Inflammatory macrophage treated with lipopolysaccharide for 1 hour (primary cell): ENCODE results near the gene TSPEAR.
"Not testable (repeated sequence)": the region's sequence is repeated elsewhere in the genome, so short reads cannot be mapped to it uniquely, and the experiment has no call there.

ENCODE experiments used
- DNase-seq, 2 donors: peaks; one replicate each; pipeline ENCODE4 v3.0.0-alpha.2; 2020 to 2022

The TSPEAR gene

GRCh38 chr21:44701541-44701940, 9.8 kb downstream of the TSPEAR start:
- DNase-seq, result no peak

- no peak for DNase-seq
These were observed 10.4 kb downstream of the TSPEAR start for GRCh38 chr21:44701023-44701400.

DNA sequence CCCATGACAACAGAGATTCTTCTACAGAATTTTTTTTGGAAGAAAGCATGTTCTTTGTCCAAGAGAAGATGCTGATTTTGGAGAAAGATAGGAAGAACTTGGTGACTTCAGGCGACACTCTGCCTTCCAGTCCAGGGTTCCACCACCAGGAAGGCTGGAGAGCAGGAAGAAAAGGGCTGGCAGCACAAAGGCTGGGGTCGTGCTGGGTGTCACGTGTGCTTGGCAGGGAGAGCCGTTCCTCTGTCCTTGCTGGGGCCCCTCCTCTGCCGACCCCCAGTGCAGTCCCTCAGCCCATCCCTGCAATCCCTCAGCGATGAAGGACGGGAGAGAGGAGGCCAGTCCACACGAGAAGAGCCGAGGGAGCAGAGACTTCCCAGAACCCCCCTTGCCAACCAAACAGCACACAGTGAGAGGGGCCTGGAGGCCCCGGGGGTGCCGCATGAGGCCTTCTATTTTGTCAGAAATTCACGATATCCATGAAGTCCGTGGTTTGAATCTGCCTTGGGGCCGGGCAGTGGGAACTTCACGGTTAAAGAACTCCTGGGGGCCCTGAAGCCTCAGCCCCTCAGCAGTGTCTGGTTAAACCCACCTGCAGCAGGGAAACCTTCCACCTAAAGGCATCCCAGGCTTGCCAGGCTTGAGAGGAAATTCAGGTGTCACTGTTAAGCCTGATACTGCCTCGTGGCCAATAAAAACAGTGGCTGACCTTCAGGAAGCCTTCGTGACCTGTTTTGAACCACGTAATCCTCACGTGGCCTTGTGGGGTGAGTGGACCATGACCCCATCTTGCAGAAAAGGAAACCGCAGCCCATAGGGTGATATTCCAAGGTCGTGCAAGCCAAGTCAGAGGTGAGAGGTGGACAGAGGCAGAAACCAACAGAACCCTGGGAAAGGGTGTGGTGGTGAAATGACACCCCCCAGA, 11.0 kb downstream of the TSPEAR start:
- no peak for DNase-seq

- DNase-seq, result no peak
These were observed 11.8 kb downstream of the TSPEAR start for GRCh38 chr21:44699502-44700001.

GRCh38 chr21:44697811-44698734, 13.3 kb downstream of the TSPEAR start:
- no peak for DNase-seq

DNA sequence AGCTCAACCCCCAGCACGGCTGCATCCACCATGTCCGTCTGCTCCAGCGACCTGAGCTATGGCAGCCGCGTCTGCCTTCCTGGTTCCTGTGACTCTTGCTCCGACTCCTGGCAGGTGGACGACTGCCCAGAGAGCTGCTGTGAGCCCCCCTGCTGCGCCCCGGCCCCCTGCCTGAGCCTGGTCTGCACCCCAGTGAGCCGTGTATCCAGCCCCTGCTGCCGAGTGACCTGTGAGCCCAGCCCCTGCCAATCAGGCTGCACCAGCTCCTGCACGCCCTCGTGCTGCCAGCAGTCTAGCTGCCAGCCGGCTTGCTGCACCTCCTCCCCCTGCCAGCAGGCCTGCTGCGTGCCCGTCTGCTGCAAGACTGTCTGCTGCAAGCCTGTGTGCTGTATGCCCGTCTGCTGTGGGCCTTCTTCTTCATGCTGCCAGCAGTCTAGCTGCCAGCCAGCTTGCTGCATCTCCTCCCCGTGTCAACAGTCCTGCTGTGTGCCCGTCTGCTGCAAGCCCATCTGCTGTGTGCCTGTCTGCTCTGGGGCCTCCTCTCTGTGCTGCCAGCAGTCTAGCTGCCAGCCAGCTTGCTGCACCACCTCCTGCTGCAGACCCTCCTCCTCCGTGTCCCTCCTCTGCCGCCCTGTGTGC, 14.1 kb downstream of the TSPEAR start, which contains the start of gene KRTAP10-12:
Gene KRTAP10-12, plus strand, starts transcription at position 1 of the 639 bp plus-strand sequence. Its CDS starts 30 bp downstream, at position 31.
- not testable (repeated sequence) for DNase-seq

DNA sequence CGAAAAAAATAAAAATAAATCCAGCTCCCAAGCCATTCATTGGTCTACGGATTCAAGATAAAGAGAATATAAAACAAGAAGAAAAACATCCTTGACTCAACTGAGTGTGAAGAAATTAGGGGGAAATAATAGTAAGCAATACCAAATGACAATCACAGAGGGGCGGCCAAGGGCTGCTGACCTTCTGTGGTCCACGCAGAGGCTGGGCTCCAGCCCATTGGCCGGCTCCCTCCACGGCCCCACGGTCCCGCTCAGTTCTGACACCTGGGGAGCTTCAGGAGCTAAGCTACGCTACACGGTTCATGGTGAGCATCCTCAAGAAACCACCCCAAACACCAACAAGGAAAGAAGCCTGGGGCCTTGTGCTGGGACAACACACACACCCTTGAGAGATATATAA, 14.8 kb downstream of the TSPEAR start:
- no peak for DNase-seq

DNA sequence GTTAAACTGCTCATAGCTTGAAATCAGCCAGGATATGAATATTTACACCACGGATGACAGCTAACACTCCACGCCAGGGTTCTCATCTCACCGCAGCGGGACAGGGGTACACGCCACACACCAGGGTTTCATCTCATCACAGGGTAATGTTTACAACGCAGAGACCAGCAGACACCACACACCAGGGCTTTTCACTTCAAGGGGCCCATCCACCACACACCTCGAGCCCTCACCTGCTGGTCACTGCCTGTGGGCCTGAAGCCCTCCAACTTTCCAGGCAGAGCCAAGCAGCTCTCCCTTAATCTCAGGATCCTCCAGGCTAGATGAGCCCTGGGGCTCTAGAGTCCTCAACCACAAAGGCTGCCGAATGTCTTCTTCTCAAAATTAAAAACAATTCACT, 15.7 kb downstream of the TSPEAR start:
- DNase-seq, result no peak

- no peak for DNase-seq
These were observed 16.2 kb downstream of the TSPEAR start for GRCh38 chr21:44695184-44695583.

DNA sequence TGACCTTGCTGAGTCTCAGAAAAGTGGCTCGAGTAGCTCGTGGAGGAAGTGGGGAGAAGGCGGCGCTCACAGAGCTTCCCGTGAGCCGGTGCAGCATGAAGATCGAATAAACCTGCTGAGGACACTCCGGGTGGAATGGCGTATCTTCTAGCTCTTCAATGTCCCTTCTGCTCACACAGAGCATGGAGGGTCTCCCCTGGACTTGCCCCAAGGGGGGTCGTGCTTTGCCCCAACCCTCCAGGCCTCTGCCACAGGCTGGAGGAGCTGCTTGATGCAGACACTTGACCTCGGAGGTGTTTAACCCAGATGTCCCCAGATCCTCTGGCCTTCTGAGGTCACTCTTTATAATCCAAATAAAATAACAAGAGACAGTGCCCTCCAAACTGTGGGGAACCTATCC, 16.6 kb downstream of the TSPEAR start:
- DNase-seq, result no peak

DNA sequence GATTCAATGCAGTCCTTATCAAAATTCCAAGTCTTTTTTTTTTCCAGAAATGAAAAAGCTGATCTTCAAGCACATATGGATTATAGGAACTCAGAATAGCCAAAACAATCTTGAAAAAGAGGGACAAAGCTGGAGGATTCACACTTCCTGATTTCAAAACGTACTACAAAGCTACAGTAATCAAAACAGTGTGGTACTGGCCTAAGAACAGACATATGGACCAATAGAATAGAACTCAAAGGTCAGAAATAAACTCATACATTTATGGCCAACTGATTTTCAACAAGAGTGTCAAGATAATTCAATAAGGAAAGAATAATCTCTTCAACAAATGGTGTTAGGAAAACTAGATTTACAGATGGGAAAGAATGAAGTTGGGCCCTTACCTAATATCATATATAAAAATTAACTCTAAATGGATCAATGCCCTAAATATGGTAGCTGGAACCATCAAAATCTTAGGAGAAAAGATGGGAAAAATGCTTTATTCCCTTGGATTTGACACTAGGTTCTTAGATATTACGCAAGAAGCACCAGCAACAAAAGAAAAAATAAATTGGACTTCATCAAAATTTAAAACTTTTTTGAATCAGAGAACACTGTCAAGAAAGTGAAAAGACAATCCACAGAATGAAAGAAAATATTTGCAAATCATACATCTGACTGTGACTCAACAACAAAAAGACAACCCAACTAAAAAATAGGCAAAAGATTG, 18.4 kb downstream of the TSPEAR start:
- no peak for DNase-seq

DNA sequence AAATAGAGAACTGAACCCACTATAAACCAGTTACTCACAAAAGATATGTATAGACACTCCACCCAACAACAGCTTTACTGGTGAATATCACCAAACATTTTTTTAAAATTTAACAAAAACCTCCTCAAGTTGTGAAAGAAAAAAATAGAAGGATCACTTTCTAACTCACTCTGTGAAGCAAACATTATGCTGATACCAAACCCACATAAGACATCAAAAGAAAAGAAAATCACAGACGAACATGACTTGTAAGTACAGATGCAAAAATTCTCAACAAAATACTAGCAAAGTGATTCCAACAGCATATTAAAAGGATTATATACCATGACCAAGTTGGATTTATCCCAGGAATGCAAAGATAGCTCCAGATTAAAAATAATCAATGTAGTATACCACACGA, 19.7 kb downstream of the TSPEAR start:
- no peak for DNase-seq

DNA sequence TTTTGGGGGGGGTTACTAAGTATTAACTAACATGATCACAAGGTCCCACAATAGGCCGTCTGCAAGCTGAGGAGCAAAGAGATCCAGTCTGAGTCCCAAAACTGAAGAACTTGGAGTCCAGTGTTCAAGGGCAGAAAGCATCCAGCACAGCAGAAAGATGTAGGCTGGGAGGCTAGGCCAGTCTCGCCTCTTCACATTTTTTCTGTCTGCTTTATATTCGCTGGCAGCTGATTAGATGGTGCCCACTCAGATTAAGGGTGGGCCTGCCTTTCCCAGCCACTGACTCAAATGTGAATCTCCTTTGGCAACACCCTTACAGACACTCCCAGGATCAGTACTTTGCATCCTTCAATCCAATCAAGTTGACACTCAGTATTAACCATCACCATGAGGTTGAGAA, 21.6 kb downstream of the TSPEAR start:
- not testable (repeated sequence) for DNase-seq

DNA sequence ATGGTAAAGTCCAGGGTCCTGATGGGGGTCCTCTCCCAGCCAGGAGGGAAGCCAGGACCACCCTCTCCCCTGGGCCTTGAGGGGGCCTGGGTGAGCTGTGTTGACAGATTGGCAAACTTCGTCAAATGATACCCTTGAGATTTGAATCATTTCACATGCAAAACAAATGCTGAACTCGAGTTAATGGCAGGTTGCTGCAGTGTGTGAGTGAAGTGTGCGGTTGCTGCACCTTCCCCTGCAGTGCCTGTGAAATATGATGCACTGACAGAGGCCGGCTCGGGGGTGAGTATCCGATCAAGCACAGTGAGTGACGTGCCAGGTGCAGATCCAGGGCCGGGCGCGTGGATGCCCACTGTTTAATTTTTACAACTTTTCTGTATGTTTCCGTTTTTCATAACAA, 23.7 kb downstream of the TSPEAR start:
- DNase-seq, result no peak

GRCh38 chr21:44686843-44687561, 24.4 kb downstream of the TSPEAR start:
- no peak for DNase-seq

DNA sequence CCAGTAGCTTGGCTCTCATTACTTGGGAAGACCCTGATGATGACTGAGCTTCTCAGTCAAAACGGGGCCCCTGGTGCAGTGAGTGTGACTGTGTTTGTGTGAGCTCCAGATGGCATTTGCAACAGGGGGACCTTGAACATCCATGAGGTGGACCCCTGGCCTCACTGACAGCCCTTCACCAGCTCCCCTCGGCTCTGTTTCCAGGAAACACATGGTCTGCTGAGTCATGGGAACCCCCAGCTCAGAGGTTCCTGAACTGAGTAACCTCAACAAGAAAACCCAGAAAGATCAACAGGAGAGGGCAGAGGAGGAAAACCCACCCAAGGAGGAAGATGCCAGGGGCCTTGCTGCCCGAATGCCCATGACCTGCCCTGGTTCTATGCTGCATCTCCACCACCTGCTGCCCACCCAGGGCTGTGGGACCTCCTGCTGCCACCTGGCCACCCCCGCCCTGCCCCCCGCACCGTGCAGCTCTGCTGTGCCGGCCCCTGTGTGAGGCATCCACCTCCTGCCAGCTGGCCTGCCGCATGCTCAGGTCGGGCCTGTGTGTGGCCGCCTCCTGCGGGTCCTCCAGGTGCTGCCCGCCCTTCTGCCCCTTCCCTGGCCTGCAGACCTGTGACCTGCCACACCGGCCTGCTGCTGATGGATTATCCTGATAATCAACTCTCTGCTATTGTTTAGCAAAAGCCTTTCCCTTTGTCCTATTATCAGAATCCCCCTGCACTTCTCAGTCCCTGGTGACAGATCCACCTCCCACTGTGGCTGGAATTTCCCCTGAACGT, 25.2 kb downstream of the TSPEAR start:
- no peak for DNase-seq

- DNase-seq, result not testable (repeated sequence)
These were observed 26.3 kb downstream of the TSPEAR start for GRCh38 chr21:44685050-44685449.

- DNase-seq, result no peak
These were observed 26.9 kb downstream of the TSPEAR start for GRCh38 chr21:44684483-44684882.

DNA sequence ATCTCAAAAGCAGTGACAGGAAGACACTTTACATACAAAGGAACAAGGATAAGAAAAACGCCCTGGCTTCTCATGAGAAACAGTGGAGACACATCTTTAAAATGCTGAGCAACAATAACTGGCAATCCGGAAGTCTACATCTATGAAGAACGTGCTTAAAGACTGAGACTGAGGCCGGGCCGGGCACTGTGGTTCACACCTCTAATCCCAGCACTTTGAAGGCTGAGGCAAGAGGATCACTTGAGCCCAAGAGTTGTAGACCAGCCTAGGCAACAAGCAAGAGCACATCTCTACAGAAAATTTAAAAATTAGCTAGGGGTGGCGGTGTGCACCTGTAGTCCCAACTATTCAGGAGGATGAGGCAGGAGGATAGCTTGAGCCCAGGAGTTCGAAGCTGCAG, 27.3 kb downstream of the TSPEAR start:
- DNase-seq, result no peak

- no peak for DNase-seq
These were observed 28.7 kb downstream of the TSPEAR start for GRCh38 chr21:44682580-44683151.
